Measurements from ENCODE around the gene QPRT.

The QPRT gene

DNA sequence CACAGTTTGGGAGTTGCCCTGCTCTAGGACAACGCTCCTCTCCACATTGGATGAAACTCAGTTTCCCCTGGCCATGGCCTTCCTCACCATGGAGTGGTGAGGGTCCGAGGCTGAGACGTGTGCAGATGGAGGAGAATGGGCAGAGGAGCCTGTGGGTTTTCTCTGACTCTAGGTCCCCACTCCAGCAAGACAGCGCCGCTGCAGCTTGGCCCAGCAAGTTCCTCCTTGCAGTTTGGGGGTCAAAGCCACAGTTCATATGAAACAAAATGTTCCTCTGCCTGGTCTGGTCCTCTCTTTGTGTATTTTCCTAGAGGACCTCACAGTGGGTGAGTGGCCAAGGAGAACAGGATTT is 64.5 kb downstream of the QPRT start:
- no peaks in the 10 kb centered on the region for H3K9me3 ChIP-seq (ENCODE audit: severe bottlenecking)
- TF ChIP-seq, protein P1, sequence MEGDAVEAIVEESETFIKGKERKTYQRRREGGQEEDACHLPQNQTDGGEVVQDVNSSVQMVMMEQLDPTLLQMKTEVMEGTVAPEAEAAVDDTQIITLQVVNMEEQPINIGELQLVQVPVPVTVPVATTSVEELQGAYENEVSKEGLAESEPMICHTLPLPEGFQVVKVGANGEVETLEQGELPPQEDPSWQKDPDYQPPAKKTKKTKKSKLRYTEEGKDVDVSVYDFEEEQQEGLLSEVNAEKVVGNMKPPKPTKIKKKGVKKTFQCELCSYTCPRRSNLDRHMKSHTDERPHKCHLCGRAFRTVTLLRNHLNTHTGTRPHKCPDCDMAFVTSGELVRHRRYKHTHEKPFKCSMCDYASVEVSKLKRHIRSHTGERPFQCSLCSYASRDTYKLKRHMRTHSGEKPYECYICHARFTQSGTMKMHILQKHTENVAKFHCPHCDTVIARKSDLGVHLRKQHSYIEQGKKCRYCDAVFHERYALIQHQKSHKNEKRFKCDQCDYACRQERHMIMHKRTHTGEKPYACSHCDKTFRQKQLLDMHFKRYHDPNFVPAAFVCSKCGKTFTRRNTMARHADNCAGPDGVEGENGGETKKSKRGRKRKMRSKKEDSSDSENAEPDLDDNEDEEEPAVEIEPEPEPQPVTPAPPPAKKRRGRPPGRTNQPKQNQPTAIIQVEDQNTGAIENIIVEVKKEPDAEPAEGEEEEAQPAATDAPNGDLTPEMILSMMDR (IDR thresholded peaks at IDR 0.05; ENCODE audit: poor library complexity, severe bottlenecking): no peak
- H3K36me3 ChIP-seq (ENCODE audit: low read depth): no peaks in the 10 kb centered on the region
- no peak overlapping the region for H3K4me3 ChIP-seq (ENCODE audit: severe bottlenecking)
- H3K4me1 ChIP-seq (ENCODE audit: insufficient read depth, poor library complexity, severe bottlenecking): no peaks in the 10 kb centered on the region
- no peaks in the 10 kb centered on the region for H3K27me3 ChIP-seq (ENCODE audit: insufficient read depth, poor library complexity, severe bottlenecking)
- DNase-seq (ENCODE audit: low spot score) (no peak), ATAC-seq (ENCODE audit: low read depth) (no peak)
- H3K27ac ChIP-seq (ENCODE audit: poor library complexity, severe bottlenecking): no peak overlapping the region

DNA sequence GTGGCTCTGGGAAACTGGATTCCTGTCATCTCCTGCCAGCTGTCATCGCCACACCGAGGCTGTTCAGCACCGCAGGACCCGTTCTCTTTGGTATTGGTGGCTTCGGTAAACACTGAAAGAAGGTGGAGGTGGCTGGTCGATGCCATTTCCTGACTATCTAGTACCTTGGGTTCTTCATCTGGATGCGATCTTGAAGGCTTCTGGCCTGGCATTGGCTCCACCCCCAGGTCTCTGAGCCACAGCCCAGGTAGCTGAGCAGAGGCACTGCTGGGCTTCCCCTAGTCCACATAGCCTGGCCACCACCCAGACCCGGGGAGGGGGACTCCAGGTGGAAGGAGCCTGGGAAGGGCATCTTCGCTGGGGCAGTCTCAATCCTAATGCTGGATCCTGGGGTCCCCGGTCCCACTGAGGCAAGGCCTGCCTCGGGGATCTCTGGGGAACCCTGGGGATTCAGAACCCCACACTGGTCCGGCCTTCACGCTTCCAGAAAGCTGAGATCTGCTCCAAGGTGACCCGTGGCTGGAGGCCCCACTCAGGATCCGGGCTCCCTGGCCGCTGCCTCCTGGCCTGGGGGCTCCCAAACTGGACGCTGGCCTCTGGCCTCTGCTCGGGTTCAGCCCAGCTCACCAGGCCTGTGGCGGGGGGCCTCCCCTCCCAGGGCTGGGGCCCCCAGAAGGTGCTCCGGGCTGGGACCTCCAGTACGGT is 65.0 kb downstream of the QPRT start:
- Histone ChIP-seq H3K4me3 (ENCODE audit: severe bottlenecking) (no peak overlapping the region), H3K36me3 (ENCODE audit: low read depth) (no peaks in the 10 kb centered on the region), H3K27me3 (ENCODE audit: insufficient read depth, poor library complexity, severe bottlenecking) (no peaks in the 10 kb centered on the region), H3K4me1 (ENCODE audit: insufficient read depth, poor library complexity, severe bottlenecking) (no peaks in the 10 kb centered on the region), H3K9me3 (ENCODE audit: severe bottlenecking) (no peaks in the 10 kb centered on the region), H3K27ac (ENCODE audit: poor library complexity, severe bottlenecking) (no peak overlapping the region)
- no peak for DNase-seq (ENCODE audit: low spot score)
- ATAC-seq (ENCODE audit: low read depth): no peak
- TF ChIP-seq, protein P1 (IDR thresholded peaks at IDR 0.05; ENCODE audit: poor library complexity, severe bottlenecking): no peak

DNA sequence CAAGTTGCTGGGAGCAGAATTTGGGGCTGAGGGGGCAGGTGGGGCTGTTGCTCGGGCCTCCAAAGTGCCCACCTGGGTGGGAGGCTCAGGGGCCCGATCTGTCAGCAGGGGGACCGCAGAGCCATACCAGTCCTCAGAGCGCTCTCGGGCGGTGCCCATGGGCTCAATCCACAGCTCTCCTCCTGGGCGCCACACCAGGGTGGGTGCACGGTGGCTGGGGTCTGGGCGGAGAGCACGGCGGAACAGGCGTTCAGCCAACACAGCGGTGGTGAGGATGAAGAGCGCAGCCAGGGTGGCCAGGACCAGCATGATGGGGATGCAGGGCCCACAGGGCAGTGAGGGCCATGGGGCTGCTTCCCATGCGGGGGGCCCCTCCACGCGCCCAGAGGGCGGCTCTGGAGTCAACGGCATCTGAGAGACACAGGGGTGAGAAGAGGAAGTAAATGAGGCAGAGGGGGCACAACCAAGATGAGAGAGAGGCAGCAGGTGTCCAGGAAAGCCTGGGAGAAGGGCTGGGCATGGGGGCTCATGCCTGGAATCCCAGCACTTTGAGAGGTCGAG is 65.6 kb downstream of the QPRT start:
- TF ChIP-seq, protein P1 (IDR thresholded peaks at IDR 0.05; ENCODE audit: poor library complexity, severe bottlenecking): no peak
- no peak overlapping the region for H3K27ac ChIP-seq (ENCODE audit: poor library complexity, severe bottlenecking)
- no peaks in the 10 kb centered on the region for H3K4me1 ChIP-seq (ENCODE audit: insufficient read depth, poor library complexity, severe bottlenecking)
- no peaks in the 10 kb centered on the region for H3K36me3 ChIP-seq (ENCODE audit: low read depth)
- H3K4me3 ChIP-seq (ENCODE audit: severe bottlenecking): no peak overlapping the region
- H3K9me3 ChIP-seq (ENCODE audit: severe bottlenecking): no peaks in the 10 kb centered on the region
- no peak for DNase-seq (ENCODE audit: low spot score)
- no peaks in the 10 kb centered on the region for H3K27me3 ChIP-seq (ENCODE audit: insufficient read depth, poor library complexity, severe bottlenecking)
- ATAC-seq (ENCODE audit: low read depth): no peak

DNA sequence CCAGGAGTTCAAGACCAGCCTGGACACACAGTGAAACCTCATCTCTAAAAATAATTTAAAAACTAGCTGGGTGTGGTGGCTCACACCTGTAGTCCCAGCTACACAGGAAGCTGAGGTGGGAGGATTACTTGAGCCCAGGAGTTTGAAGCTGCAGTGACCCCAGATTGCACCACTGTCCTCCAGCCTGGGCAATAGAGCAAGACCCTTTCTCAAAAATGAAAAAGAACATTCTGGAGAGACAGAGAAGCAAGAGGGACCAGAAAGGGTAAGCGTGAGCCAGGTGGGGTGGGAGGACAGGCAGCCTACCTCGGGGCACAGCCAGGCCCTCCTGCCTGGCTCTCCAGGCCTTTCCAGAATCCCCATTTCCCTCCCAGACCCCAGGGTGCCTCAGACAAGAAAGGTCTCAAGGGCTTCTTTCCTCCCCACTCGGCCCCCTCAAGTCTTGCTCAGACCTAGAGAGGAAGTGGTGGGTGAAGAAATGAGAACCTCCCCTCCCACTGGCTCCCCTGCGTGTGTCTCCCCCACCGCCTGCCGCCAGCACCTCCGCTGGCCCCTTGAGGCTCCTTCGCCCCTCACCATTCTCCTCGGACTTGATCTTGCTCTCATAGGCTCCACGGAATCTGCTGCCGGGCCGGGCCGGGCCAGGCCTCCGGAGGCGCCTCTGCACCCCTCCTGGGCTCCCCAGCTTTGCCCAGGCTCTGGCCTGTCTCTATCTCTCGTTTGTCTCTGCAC is 66.3 kb downstream of the QPRT start:
- no peaks in the 10 kb centered on the region for H3K9me3 ChIP-seq (ENCODE audit: severe bottlenecking)
- H3K4me1 ChIP-seq (ENCODE audit: insufficient read depth, poor library complexity, severe bottlenecking): no peaks in the 10 kb centered on the region
- H3K27me3 ChIP-seq (ENCODE audit: insufficient read depth, poor library complexity, severe bottlenecking): no peaks in the 10 kb centered on the region
- H3K36me3 ChIP-seq (ENCODE audit: low read depth): no peaks in the 10 kb centered on the region
- no peak overlapping the region for H3K4me3 ChIP-seq (ENCODE audit: severe bottlenecking)
- H3K27ac ChIP-seq (ENCODE audit: poor library complexity, severe bottlenecking): no peak overlapping the region
- no peak for DNase-seq (ENCODE audit: low spot score)
- no peak for ATAC-seq (ENCODE audit: low read depth)
- TF ChIP-seq, protein P1 (IDR thresholded peaks at IDR 0.05; ENCODE audit: poor library complexity, severe bottlenecking): no peak

All from RWPE2 (cell line).